HG03159 (cell line): ENCODE data around the gene CD9.
A peak's percentile ranks its signal among the peaks of the same experiment; 100 is the strongest.

Source experiments
- ATAC-seq: cut with Tn5 transposase; IDR thresholded peaks from one replicate; pipeline ENCODE4 v1.9.1; 2021; ENCODE audit warnings: mild to moderate bottlenecking, moderate library complexity; ENCODE audit not compliant: unreplicated experiment

CD9 gene

GRCh38 chr12:6273205-6273540 is 73.0 kb downstream of the CD9 start:
- ATAC-seq, result no peak

GRCh38 chr12:6273541-6274230 is 73.5 kb downstream of the CD9 start:
- no peak for ATAC-seq

GRCh38 chr12:6274231-6275221 is 74.3 kb downstream of the CD9 start:
- no peak for ATAC-seq

GRCh38 chr12:6275928-6276887 is 76.0 kb downstream of the CD9 start:
- no peak for ATAC-seq

GRCh38 chr12:6276956-6277620 is 76.9 kb downstream of the CD9 start:
- no peak for ATAC-seq

- ATAC-seq, result peak; percentile 15
Measured at GRCh38 chr12:6277982-6278438, 77.8 kb downstream of the CD9 start.

GRCh38 chr12:6278439-6279255 is 78.4 kb downstream of the CD9 start:
- ATAC-seq, result peak; percentile 79

GRCh38 chr12:6279256-6279628 is 79.0 kb downstream of the CD9 start:
- ATAC-seq, result no peak

GRCh38 chr12:6279631-6280030 is 79.4 kb downstream of the CD9 start:
- ATAC-seq, result no peak

- no peak for ATAC-seq
Measured at GRCh38 chr12:6280053-6280469, 79.9 kb downstream of the CD9 start.

- no peak for ATAC-seq
Measured at GRCh38 chr12:6280672-6281071, 80.5 kb downstream of the CD9 start.

- no peak for ATAC-seq
Measured at GRCh38 chr12:6281081-6281809, 81.0 kb downstream of the CD9 start.

- no peak for ATAC-seq
Measured at GRCh38 chr12:6282453-6282840, 82.2 kb downstream of the CD9 start.

GRCh38 chr12:6284273-6284672 is 84.1 kb downstream of the CD9 start:
- no peak for ATAC-seq

- no peak for ATAC-seq
Measured at GRCh38 chr12:6285063-6285477, 84.9 kb downstream of the CD9 start.

GRCh38 chr12:6285532-6286306 is 85.5 kb downstream of the CD9 start:
- ATAC-seq, result no peak
